Stomach (tissue), 4 donors: ENCODE results near the gene PIP4K2B.

Source experiments
- CTCF ChIP-seq, 7 experiments: fragments of 450-650 bp in 4 of 7; fragments of 200-600 bp in 3 of 7; sonication (generic) in 3 of 7; IDR thresholded peaks; one replicate each; pipeline ENCODE4 v1.5.1; 2016 to 2019; ENCODE audit warnings: antibody characterized with exemption in 7 of 7, control low read depth in 2 of 7, mild to moderate bottlenecking in 1 of 7
- EP300 ChIP-seq: sonication (generic); formaldehyde crosslinking; IDR thresholded peaks from one replicate; pipeline ENCODE4 v1.6.1; 2017; ENCODE audit warnings: antibody characterized with exemption
- POLR2A ChIP-seq, 4 donors: fragments of 450-650 bp; IDR thresholded peaks; one replicate each; pipeline ENCODE4 v1.6.1; 2016; ENCODE audit warnings: antibody characterized with exemption in 4 of 4, control low read depth in 2 of 4, mild to moderate bottlenecking in 1 of 4, moderate library complexity in 1 of 4
- POLR2AphosphoS5 ChIP-seq, 3 donors: sonication (generic); formaldehyde crosslinking; IDR thresholded peaks; one replicate each; pipeline ENCODE4 v1.6.1; 2016; ENCODE audit warnings: antibody characterized with exemption in 3 of 3

- no peak for TF ChIP-seq CTCF (IDR thresholded peaks at IDR 0.05)
- TF ChIP-seq POLR2A (IDR thresholded peaks at IDR 0.05) = no peak
- TF ChIP-seq POLR2AphosphoS5 (IDR thresholded peaks at IDR 0.05) = peak in 2 of 3 donors; percentile 22
- TF ChIP-seq EP300 = no peak
These were observed 66.7 kb downstream of the PIP4K2B start for GRCh38 chr17:38732376-38733281.
